SU-DHL-6 (cell line): ENCODE data around the gene GPR35.

Experiments used
- CTCF ChIP-seq: fragments of 200-600 bp; sonication (generic); IDR thresholded peaks from one replicate; pipeline ENCODE4 v1.5.1; 2017; ENCODE audit warnings: antibody characterized with exemption, mild to moderate bottlenecking, low read length, moderate library complexity; ENCODE audit not compliant: insufficient read depth, poor library complexity, severe bottlenecking
- EZH2phosphoT487 ChIP-seq: fragments of 200-600 bp; sonication (generic), shearing (Covaris generic); conservative IDR thresholded peaks from 2 replicates; pipeline ENCODE4 v1.6.1; 2018; ENCODE audit warnings: mild to moderate bottlenecking, antibody characterized with exemption, low read length, moderate library complexity, mixed read lengths

GRCh38 chr2:240645346-240645745 is 20.1 kb downstream of the GPR35 start:
- TF ChIP-seq CTCF (no peak), EZH2phosphoT487 (no peak)
